ENCODE measurements around the gene COLEC11. TPM values are rescaled to one million over a fixed set of nuclear protein-coding genes. Genes with fewer than 3 reads are reported as not detected.
A peak's percentile ranks its signal among the peaks of the same experiment; 100 is the strongest.

The COLEC11 gene
- total RNA-seq, 4 donors from 2014 or later = 0.56 to 2.3 (median 1.0) TPM; not detected in 1

- Histone ChIP-seq H3K9me3 (no peaks in the 10 kb centered on the region), H3K4me3 (no peak overlapping the region), H3K27me3 (peaks cover 0 to 3% (median 0%) of the 10 kb centered on the region in 4 donors), H3K4me1 (no peaks in the 10 kb centered on the region), H3K36me3 (no peaks in the 10 kb centered on the region), H3K27ac (no peak overlapping the region)
- no peak for DNase-seq
- TF ChIP-seq POLR2A (IDR thresholded peaks at IDR 0.05) = no peak
- TF ChIP-seq, protein P1, sequence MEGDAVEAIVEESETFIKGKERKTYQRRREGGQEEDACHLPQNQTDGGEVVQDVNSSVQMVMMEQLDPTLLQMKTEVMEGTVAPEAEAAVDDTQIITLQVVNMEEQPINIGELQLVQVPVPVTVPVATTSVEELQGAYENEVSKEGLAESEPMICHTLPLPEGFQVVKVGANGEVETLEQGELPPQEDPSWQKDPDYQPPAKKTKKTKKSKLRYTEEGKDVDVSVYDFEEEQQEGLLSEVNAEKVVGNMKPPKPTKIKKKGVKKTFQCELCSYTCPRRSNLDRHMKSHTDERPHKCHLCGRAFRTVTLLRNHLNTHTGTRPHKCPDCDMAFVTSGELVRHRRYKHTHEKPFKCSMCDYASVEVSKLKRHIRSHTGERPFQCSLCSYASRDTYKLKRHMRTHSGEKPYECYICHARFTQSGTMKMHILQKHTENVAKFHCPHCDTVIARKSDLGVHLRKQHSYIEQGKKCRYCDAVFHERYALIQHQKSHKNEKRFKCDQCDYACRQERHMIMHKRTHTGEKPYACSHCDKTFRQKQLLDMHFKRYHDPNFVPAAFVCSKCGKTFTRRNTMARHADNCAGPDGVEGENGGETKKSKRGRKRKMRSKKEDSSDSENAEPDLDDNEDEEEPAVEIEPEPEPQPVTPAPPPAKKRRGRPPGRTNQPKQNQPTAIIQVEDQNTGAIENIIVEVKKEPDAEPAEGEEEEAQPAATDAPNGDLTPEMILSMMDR (IDR thresholded peaks at IDR 0.05) = no peak
- intact Hi-C loops (cut with DNase I) = no loop called here
These were observed 95.3 kb downstream of the COLEC11 start for GRCh38 chr2:3689998-3690748.

GRCh38 chr2:3692375-3692774 lies 97.5 kb downstream of the COLEC11 start:
- TF ChIP-seq, protein P1 (IDR thresholded peaks at IDR 0.05) = peak in 4 of 6 experiments; percentile 17 to 47 (median 25)
- TF ChIP-seq POLR2A (IDR thresholded peaks at IDR 0.05) = no peak
- H3K4me1 ChIP-seq = no peaks in the 10 kb centered on the region
- no peaks in the 10 kb centered on the region for H3K9me3 ChIP-seq
- H3K36me3 ChIP-seq = no peaks in the 10 kb centered on the region
- H3K27ac ChIP-seq = no peak overlapping the region
- H3K4me3 ChIP-seq = no peak overlapping the region
- intact Hi-C loops (cut with DNase I) = no loop called here
- DNase-seq = no peak
- H3K27me3 ChIP-seq = peaks cover 0 to 3% (median 0%) of the 10 kb centered on the region in 4 donors

Small RNAs within 50 kb of the gene (small RNA-seq; reads per million reads assigned to genes)
- 0 reads per million in 4 donors for gene TMSB4XP2

Other genes starting within 250 kb of the COLEC11 start
- gene EIPR1, start 217.3 kb upstream of the COLEC11 start, total RNA-seq = 10 to 100 TPM; 27.3 to 50.6 (median 31.9) TPM
- gene TRAPPC12, start 215.4 kb upstream of the COLEC11 start, total RNA-seq = 10 to 100 TPM; 28.4 to 64.7 (median 55.9) TPM
- gene ADI1, start 75.6 kb upstream of the COLEC11 start, total RNA-seq = 10 to 100 TPM; 33.3 to 73.6 (median 54.9) TPM
- 10 to 100 TPM; 12.1 to 21.2 (median 19.0) TPM for gene RNASEH1, start 36.8 kb upstream of the COLEC11 start, total RNA-seq
- gene RPS7, start 19.9 kb upstream of the COLEC11 start, total RNA-seq = 1,000 to 10,000 TPM; 1,342 to 4,027 (median 3,705) TPM
- not detected for gene ALLC, start 63.1 kb downstream of the COLEC11 start, total RNA-seq
- gene DCDC2C, start 108.5 kb downstream of the COLEC11 start, total RNA-seq = not detected

All from esophagus squamous epithelium (tissue), 5 donors.